Skeletal muscle tissue (tissue), 4 donors: ENCODE measurements around the gene FAM110A. TPM values are rescaled to one million over a fixed set of nuclear protein-coding genes. Genes with fewer than 3 reads are reported as not detected.

Experiments
- H3K27ac ChIP-seq: one replicate; pipeline ENCODE4 v1.7.0; 2013; ENCODE audit warnings: mild to moderate bottlenecking, low read depth, low read length, inconsistent platforms
- H3K27me3 ChIP-seq, 3 donors: one replicate each; pipeline ENCODE4 v1.7.0; 2013; ENCODE audit warnings: low read length in 3 of 3; ENCODE audit not compliant: control insufficient read depth in 3 of 3, insufficient read depth in 3 of 3
- H3K36me3 ChIP-seq, 3 donors: one replicate each; pipeline ENCODE4 v1.7.0; 2013; ENCODE audit warnings: low read length in 3 of 3; ENCODE audit not compliant: control insufficient read depth in 3 of 3, insufficient read depth in 3 of 3
- H3K4me1 ChIP-seq, 3 donors: one replicate each; pipeline ENCODE4 v1.7.0; 2013; ENCODE audit warnings: low read length in 3 of 3, mild to moderate bottlenecking in 3 of 3; ENCODE audit not compliant: control insufficient read depth in 3 of 3, insufficient read depth in 3 of 3
- H3K4me3 ChIP-seq, 3 donors: one replicate each; pipeline ENCODE4 v1.7.0; 2013; ENCODE audit warnings: low read length in 3 of 3
- H3K9ac ChIP-seq, 3 donors: one replicate each; pipeline ENCODE4 v1.7.0; 2013; ENCODE audit warnings: low read length in 3 of 3, mild to moderate bottlenecking in 3 of 3, moderate library complexity in 2 of 3, low read depth in 1 of 3
- H3K9me3 ChIP-seq, 3 donors: one replicate each; pipeline ENCODE4 v1.7.0; 2013; ENCODE audit warnings: low read length in 3 of 3; ENCODE audit not compliant: control insufficient read depth in 3 of 3
- total RNA-seq: library from RNA; depleted of rRNA; stranded (reverse); fragments of >200 nt; gene quantifications from one replicate; pipeline ENCODE4 v1.2.3, GENCODE V29; 2014
- donor health status: Osteomylitis.

FAM110A gene
- total RNA-seq, 1 donor from 2014 or later, result 7.3 TPM

DNA sequence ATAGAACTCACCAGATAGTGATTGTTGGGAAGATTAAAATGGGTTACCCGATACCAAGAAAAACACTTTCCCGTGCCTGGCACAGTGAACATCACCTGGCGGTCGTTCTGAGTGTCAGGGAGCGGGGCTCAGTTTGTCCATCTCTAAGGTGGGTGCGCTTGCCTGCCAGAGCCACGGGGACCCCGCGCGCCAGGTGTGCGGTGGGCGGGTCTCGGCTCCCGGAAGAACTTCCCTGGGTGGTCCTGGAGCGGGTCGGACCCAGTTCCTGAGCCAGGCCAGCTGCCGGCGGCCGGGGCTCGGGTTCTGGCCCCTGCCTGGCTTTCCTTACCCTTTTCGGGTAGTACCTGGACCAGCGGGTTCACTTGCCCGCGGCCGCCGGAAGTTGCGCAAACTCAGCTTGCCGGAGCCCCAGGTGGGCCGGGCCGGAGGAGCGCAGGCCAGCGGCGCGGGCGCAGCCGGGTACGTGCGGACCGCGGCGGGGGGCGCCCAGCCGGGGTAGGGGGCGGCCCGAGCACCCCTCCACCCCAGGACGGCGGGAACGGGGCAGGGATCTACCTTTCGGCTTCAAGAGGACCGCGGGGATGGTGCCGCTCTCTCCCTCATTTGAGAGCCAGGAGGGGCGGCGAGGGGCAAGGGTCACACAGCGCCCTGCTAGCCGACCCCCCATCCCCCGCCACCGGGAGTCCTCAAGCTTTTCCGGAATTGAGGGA lies 7.5 kb downstream of the FAM110A start:
- peaks cover 12 to 45% (median 25%) of the 10 kb centered on the region in 3 donors for H3K4me1 ChIP-seq
- peaks cover 0 to 4% (median 0%) of the 10 kb centered on the region in 3 donors for H3K36me3 ChIP-seq
- H3K4me3 ChIP-seq, result no peak overlapping the region
- H3K27ac ChIP-seq, result no peak overlapping the region
- H3K9ac ChIP-seq, result no peak overlapping the region
- peaks cover 0 to 2% (median 0%) of the 10 kb centered on the region in 3 donors for H3K9me3 ChIP-seq
- H3K27me3 ChIP-seq, result peaks cover 0 to 14% (median 3%) of the 10 kb centered on the region in 3 donors

GRCh38 chr20:841568-842546 lies 8.3 kb downstream of the FAM110A start:
- Histone ChIP-seq H3K27ac (no peak overlapping the region), H3K27me3 (peaks cover 0 to 14% (median 3%) of the 10 kb centered on the region in 3 donors), H3K4me1 (peaks cover 12 to 47% (median 23%) of the 10 kb centered on the region in 3 donors), H3K36me3 (peaks cover 0 to 4% (median 0%) of the 10 kb centered on the region in 3 donors), H3K4me3 (no peak overlapping the region), H3K9me3 (peaks cover 0 to 2% (median 0%) of the 10 kb centered on the region in 3 donors), H3K9ac (no peak overlapping the region)

DNA sequence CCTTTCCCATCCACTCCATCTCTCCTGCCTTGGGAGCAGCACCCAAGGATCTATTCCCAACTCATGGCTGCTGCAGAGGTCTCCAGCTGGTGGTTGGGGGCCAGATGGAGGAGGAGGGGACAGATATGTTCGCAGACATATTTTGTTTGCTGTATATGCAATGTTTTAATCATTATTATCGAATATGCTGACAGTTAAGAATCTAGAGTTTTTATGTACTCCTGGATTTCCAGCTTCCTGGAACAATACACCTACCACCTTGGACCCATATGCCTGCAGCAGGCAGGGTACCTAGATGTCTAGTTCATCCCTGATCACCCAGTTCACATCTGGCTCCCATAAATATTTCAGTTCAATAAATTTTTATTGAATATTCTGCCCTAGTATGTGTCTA lies 9.0 kb downstream of the FAM110A start:
- H3K4me3 ChIP-seq, result no peak overlapping the region
- H3K4me1 ChIP-seq, result peaks cover 12 to 46% (median 19%) of the 10 kb centered on the region in 3 donors
- peaks cover 0 to 14% (median 3%) of the 10 kb centered on the region in 3 donors for H3K27me3 ChIP-seq
- no peak overlapping the region for H3K27ac ChIP-seq
- peaks cover 0 to 2% (median 0%) of the 10 kb centered on the region in 3 donors for H3K9me3 ChIP-seq
- peaks cover 0 to 4% (median 0%) of the 10 kb centered on the region in 3 donors for H3K36me3 ChIP-seq
- H3K9ac ChIP-seq, result no peak overlapping the region

GRCh38 chr20:843912-844311 lies 10.4 kb downstream of the FAM110A start:
- H3K27ac ChIP-seq, result no peak overlapping the region
- H3K9ac ChIP-seq, result peak overlapping the region; percentile 16 to 51 (median 40)
- no peaks in the 10 kb centered on the region for H3K9me3 ChIP-seq
- peaks cover 0 to 14% (median 3%) of the 10 kb centered on the region in 3 donors for H3K27me3 ChIP-seq
- peak overlapping the region in 1 of 3 donors; percentile 41 for H3K4me3 ChIP-seq
- H3K36me3 ChIP-seq, result peaks cover 0 to 4% (median 0%) of the 10 kb centered on the region in 3 donors
- peaks cover 12 to 48% (median 19%) of the 10 kb centered on the region in 3 donors for H3K4me1 ChIP-seq

GRCh38 chr20:844473-845225 lies 11.1 kb downstream of the FAM110A start:
- H3K4me1 ChIP-seq, result peaks cover 12 to 48% (median 19%) of the 10 kb centered on the region in 3 donors
- no peaks in the 10 kb centered on the region for H3K9me3 ChIP-seq
- peaks cover 0 to 4% (median 0%) of the 10 kb centered on the region in 3 donors for H3K36me3 ChIP-seq
- H3K9ac ChIP-seq, result peak overlapping the region; percentile 20 to 60 (median 50)
- no peak overlapping the region for H3K27ac ChIP-seq
- H3K4me3 ChIP-seq, result peak overlapping the region; percentile 62 to 68 (median 68)
- peaks cover 0 to 14% (median 3%) of the 10 kb centered on the region in 3 donors for H3K27me3 ChIP-seq

- H3K36me3 ChIP-seq, result peaks cover 0 to 4% (median 0%) of the 10 kb centered on the region in 3 donors
- peak overlapping the region in 2 of 3 donors; percentile 62 to 68 for H3K4me3 ChIP-seq
- H3K9ac ChIP-seq, result peak overlapping the region in 1 of 3 donors; percentile 23
- peaks cover 12 to 43% (median 19%) of the 10 kb centered on the region in 3 donors for H3K4me1 ChIP-seq
- H3K27ac ChIP-seq, result no peak overlapping the region
- H3K9me3 ChIP-seq, result no peaks in the 10 kb centered on the region
- H3K27me3 ChIP-seq, result peaks cover 0 to 14% (median 3%) of the 10 kb centered on the region in 3 donors
Observed at GRCh38 chr20:845226-845868, 11.8 kb downstream of the FAM110A start.

- H3K27me3 ChIP-seq, result peaks cover 0 to 6% (median 2%) of the 10 kb centered on the region in 3 donors
- H3K4me1 ChIP-seq, result peaks cover 12 to 36% (median 19%) of the 10 kb centered on the region in 3 donors
- peak overlapping the region in 2 of 3 donors; percentile 4 to 6 for H3K4me3 ChIP-seq
- H3K9me3 ChIP-seq, result no peaks in the 10 kb centered on the region
- H3K9ac ChIP-seq, result no peak overlapping the region
- no peak overlapping the region for H3K27ac ChIP-seq
- H3K36me3 ChIP-seq, result peaks cover 0 to 4% (median 0%) of the 10 kb centered on the region in 3 donors
Observed at GRCh38 chr20:845941-846893, 12.7 kb downstream of the FAM110A start.

GRCh38 chr20:846894-847278 lies 13.4 kb downstream of the FAM110A start:
- Histone ChIP-seq H3K4me1 (peaks cover 12 to 36% (median 17%) of the 10 kb centered on the region in 3 donors), H3K27ac (no peak overlapping the region), H3K27me3 (no peaks in the 10 kb centered on the region), H3K9me3 (no peaks in the 10 kb centered on the region), H3K9ac (no peak overlapping the region), H3K4me3 (no peak overlapping the region), H3K36me3 (peaks cover 0 to 4% (median 0%) of the 10 kb centered on the region in 3 donors)
